NT2/D1 (cell line): ENCODE results near the gene LOXHD1.

Source experiments
- SUZ12 ChIP-seq: IDR thresholded peaks from 2 replicates; pipeline ENCODE4 v1.6.1; 2011; ENCODE audit not compliant: insufficient read length, insufficient read depth; ENCODE audit errors: extremely low read depth
- YY1 ChIP-seq: IDR thresholded peaks from 2 replicates; pipeline ENCODE4 v1.6.1; 2011; ENCODE audit not compliant: insufficient read length, insufficient read depth
- ZNF274 ChIP-seq: IDR thresholded peaks from 2 replicates; pipeline ENCODE4 v1.6.1; 2011; ENCODE audit warnings: mild to moderate bottlenecking, low read depth, low read length

GRCh38 chr18:46646468-46646867, 10.6 kb downstream of the LOXHD1 start:
- no peak for TF ChIP-seq YY1
- TF ChIP-seq ZNF274, result no peak
- no peak for TF ChIP-seq SUZ12
